Trophoblast cell (in vitro differentiated cells and primary cell): ENCODE results near the gene AHNAK2.
A peak's percentile ranks its signal among the peaks of the same experiment; 100 is the strongest.

Experiments
- DNase-seq, 2 donors: peaks; one replicate each; pipeline ENCODE4 v3.0.0-alpha.2; 2016
- H2AFZ ChIP-seq: 2 replicates; pipeline ENCODE4 v1.6.1; 2013; ENCODE audit warnings: low read length, moderate library complexity, mild to moderate bottlenecking; ENCODE audit not compliant: insufficient read depth, poor library complexity
- H2AK5ac ChIP-seq: 2 replicates; pipeline ENCODE4 v1.6.1; 2013; ENCODE audit warnings: mild to moderate bottlenecking, low read length
- H2BK120ac ChIP-seq: 2 replicates; pipeline ENCODE4 v1.6.1; 2013; ENCODE audit warnings: low read length, mild to moderate bottlenecking, moderate library complexity; ENCODE audit not compliant: insufficient read depth, poor library complexity
- H2BK12ac ChIP-seq: 2 replicates; pipeline ENCODE4 v1.6.1; 2013; ENCODE audit warnings: mild to moderate bottlenecking, low read length, moderate library complexity
- H2BK5ac ChIP-seq: 2 replicates; pipeline ENCODE4 v1.6.1; 2013; ENCODE audit warnings: low read length, low read depth, moderate library complexity, mild to moderate bottlenecking; ENCODE audit not compliant: poor library complexity
- H3K14ac ChIP-seq: 2 replicates; pipeline ENCODE4 v1.6.1; 2013; ENCODE audit warnings: mild to moderate bottlenecking, low read length
- H3K18ac ChIP-seq: 2 replicates; pipeline ENCODE4 v1.6.1; 2013; ENCODE audit warnings: mild to moderate bottlenecking, low read length
- H3K23ac ChIP-seq: 2 replicates; pipeline ENCODE4 v1.6.1; 2013; ENCODE audit warnings: low read length
- H3K27ac ChIP-seq: 2 replicates; pipeline ENCODE4 v1.5.1; 2013; ENCODE audit warnings: low read depth, mild to moderate bottlenecking, inconsistent platforms, low read length, moderate library complexity
- H3K27me3 ChIP-seq: 2 replicates; pipeline ENCODE4 v1.6.1; 2013; ENCODE audit warnings: inconsistent platforms, mild to moderate bottlenecking, low read length, moderate library complexity; ENCODE audit not compliant: insufficient read depth
- H3K36me3 ChIP-seq, 2 experiments: 1 replicate in 1 of 2; 2 replicates in 1 of 2; pipeline ENCODE4 v1.6.1; 2013; ENCODE audit warnings: low read length in 2 of 2, mild to moderate bottlenecking in 2 of 2, moderate library complexity in 1 of 2; ENCODE audit not compliant: insufficient read depth in 2 of 2, control insufficient read depth in 1 of 2
- H3K4ac ChIP-seq: 2 replicates; pipeline ENCODE4 v1.6.1; 2013; ENCODE audit warnings: low read depth, mild to moderate bottlenecking, low read length, moderate library complexity
- H3K4me1 ChIP-seq, 2 experiments: 1 replicate in 1 of 2; 2 replicates in 1 of 2; pipeline ENCODE4 v1.6.1; 2013; ENCODE audit warnings: low read length in 2 of 2, mild to moderate bottlenecking in 2 of 2, moderate library complexity in 1 of 2; ENCODE audit not compliant: insufficient read depth in 2 of 2, control insufficient read depth in 1 of 2
- H3K4me2 ChIP-seq: 2 replicates; pipeline ENCODE4 v1.6.1; 2013; ENCODE audit warnings: inconsistent platforms, mild to moderate bottlenecking, low read length, moderate library complexity
- H3K4me3 ChIP-seq: 2 replicates; pipeline ENCODE4 v1.5.1; 2013; ENCODE audit warnings: mild to moderate bottlenecking, low read depth, low read length, inconsistent platforms
- H3K79me1 ChIP-seq: one replicate; pipeline ENCODE4 v1.6.1; 2013; ENCODE audit warnings: low read length
- H3K79me2 ChIP-seq: 2 replicates; pipeline ENCODE4 v1.6.1; 2013; ENCODE audit warnings: low read length, mild to moderate bottlenecking; ENCODE audit not compliant: control insufficient read depth, insufficient read depth, poor library complexity
- H3K9ac ChIP-seq: 2 replicates; pipeline ENCODE4 v1.6.1; 2013; ENCODE audit warnings: mild to moderate bottlenecking, low read length
- H3K9me3 ChIP-seq: 2 replicates; pipeline ENCODE4 v1.6.1; 2013; ENCODE audit warnings: low read depth, mild to moderate bottlenecking, control low read depth, inconsistent platforms, low read length; ENCODE audit not compliant: insufficient read depth
- H4K12ac ChIP-seq: 2 replicates; pipeline ENCODE4 v1.6.1; 2013; ENCODE audit warnings: low read depth, mild to moderate bottlenecking, low read length, moderate library complexity
- H4K8ac ChIP-seq: 2 replicates; pipeline ENCODE4 v1.6.1; 2013; ENCODE audit warnings: low read depth, mild to moderate bottlenecking, low read length, moderate library complexity
- H4K91ac ChIP-seq: one replicate; pipeline ENCODE4 v1.6.1; 2013; ENCODE audit warnings: low read depth, mild to moderate bottlenecking, low read length, moderate library complexity
- WGBS: extraction: QIAGEN DNeasy Blood & Tissue Kit; methylation state at CpG from one replicate; pipeline ENCODE4 v1.1.7; 2013; ENCODE audit warnings: missing lambda C conversion rate; ENCODE audit not compliant: insufficient read length, insufficient coverage; ENCODE audit errors: extremely low coverage; 5-methylcytosine and 5-hydroxymethylcytosine counted together

AHNAK2 gene

DNA sequence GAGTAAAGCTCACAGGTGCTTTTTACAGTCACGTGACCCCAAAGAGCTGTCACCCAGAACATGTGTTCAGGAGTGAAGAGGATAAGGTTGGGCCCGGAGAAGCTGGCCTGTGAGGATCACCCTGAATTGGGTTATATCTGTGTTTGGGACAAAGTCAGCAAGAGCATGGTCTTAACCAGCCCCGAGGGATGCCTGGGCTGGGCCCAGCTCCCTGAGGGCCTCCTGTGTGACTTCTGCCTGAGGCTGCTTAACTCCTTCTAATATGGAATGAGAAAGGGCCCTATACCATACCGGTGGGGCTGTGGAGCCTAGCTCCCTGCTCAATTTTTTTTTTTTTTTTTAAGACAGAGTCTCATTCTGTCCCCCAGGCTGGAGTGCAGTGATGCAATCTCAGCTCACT, 40.2 kb upstream of the AHNAK2 start:
- Histone ChIP-seq H2AFZ (no peak overlapping the region), H3K18ac (no peak overlapping the region), H3K4me3 (no peak overlapping the region), H3K9ac (peak overlapping the region; percentile 57), H3K9me3 (peaks cover 2% of the 10 kb centered on the region), H2AK5ac (no peak overlapping the region), H3K36me3 (peaks cover 4 to 6% of the 10 kb centered on the region in 2 experiments), H2BK5ac (no peak overlapping the region), H3K4me1 (peaks cover 17 to 23% of the 10 kb centered on the region in 2 experiments), H3K27ac (no peak overlapping the region), H3K14ac (no peak overlapping the region), H4K8ac (no peak overlapping the region), H3K4ac (peak overlapping the region; percentile 48), H2BK120ac (no peak overlapping the region), H2BK12ac (no peak overlapping the region), H3K79me2 (peaks cover 46% of the 10 kb centered on the region), H4K91ac (no peak overlapping the region), H3K4me2 (no peak overlapping the region), H3K23ac (no peak overlapping the region), H3K27me3 (no peaks in the 10 kb centered on the region), H4K12ac (no peak overlapping the region), H3K79me1 (peaks cover 13% of the 10 kb centered on the region)
- peak; percentile 26 to 62 for DNase-seq
- no CpG with 5 or more reads among the region's 4 CpGs for WGBS

DNA sequence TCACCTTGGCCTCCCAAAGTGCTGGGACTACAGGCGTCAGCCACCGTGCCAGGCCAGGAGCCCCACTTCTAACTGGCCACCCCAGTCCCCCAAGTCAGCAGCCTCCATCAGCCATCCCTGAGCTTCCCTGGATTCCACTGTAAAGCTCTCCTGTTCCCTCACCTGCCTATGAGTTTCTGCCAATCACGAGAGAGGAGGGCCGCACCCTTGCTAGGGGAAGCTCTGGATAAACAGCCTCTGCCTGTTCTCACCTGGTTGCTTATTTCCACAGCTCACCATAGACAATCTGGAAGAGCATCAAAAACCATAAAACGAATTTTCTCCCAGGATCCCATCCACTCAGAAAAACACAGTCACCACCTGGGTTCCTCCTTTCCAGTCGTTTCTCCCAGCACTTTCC, 37.7 kb upstream of the AHNAK2 start:
- H3K4me3 ChIP-seq = no peak overlapping the region
- no peaks in the 10 kb centered on the region for H3K27me3 ChIP-seq
- H3K79me1 ChIP-seq = peaks cover 8% of the 10 kb centered on the region
- H2AFZ ChIP-seq = no peak overlapping the region
- H2AK5ac ChIP-seq = no peak overlapping the region
- H3K14ac ChIP-seq = no peak overlapping the region
- H4K8ac ChIP-seq = no peak overlapping the region
- peaks cover 51% of the 10 kb centered on the region for H3K79me2 ChIP-seq
- no peak overlapping the region for H3K4me2 ChIP-seq
- no peak overlapping the region for H3K27ac ChIP-seq
- peak overlapping the region; percentile 91 for H3K4ac ChIP-seq
- no CpG with 5 or more reads among the region's 6 CpGs for WGBS
- peaks cover 17 to 22% of the 10 kb centered on the region in 2 experiments for H3K36me3 ChIP-seq
- no peak overlapping the region for H3K9ac ChIP-seq
- H4K91ac ChIP-seq = no peak overlapping the region
- no peak for DNase-seq
- peaks cover 2% of the 10 kb centered on the region for H3K9me3 ChIP-seq
- peaks cover 14 to 21% of the 10 kb centered on the region in 2 experiments for H3K4me1 ChIP-seq
- no peak overlapping the region for H3K23ac ChIP-seq
- H2BK120ac ChIP-seq = no peak overlapping the region
- H2BK5ac ChIP-seq = no peak overlapping the region
- no peak overlapping the region for H4K12ac ChIP-seq
- H2BK12ac ChIP-seq = no peak overlapping the region
- no peak overlapping the region for H3K18ac ChIP-seq

DNA sequence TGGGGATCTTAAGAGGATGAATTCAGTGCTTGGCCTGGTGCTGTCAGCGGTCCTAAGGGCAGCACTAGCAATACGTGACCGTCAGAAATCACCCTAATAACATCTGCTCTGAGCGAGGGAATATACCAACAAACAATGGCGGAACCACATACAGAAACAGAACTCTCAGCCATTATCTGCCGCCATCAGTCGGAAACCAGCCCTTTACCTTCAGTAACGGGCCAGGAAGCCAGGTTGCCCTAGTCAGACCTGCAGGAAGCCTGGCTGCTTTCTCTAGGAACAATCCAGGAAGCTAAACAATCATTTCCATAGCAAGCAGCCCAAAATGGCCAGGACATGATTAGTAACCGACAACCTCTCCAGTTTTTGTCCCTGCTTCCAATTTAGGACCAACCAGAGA, 37.1 kb upstream of the AHNAK2 start:
- H3K36me3 ChIP-seq = peaks cover 20 to 24% of the 10 kb centered on the region in 2 experiments
- H3K18ac ChIP-seq = no peak overlapping the region
- peaks cover 2% of the 10 kb centered on the region for H3K79me1 ChIP-seq
- H3K27ac ChIP-seq = no peak overlapping the region
- no peak overlapping the region for H2BK5ac ChIP-seq
- H4K12ac ChIP-seq = no peak overlapping the region
- H2AFZ ChIP-seq = no peak overlapping the region
- no peak overlapping the region for H2BK120ac ChIP-seq
- no peak overlapping the region for H3K14ac ChIP-seq
- H3K4ac ChIP-seq = peak overlapping the region; percentile 95
- peaks cover 45% of the 10 kb centered on the region for H3K79me2 ChIP-seq
- peak overlapping the region; percentile 49 for H3K9ac ChIP-seq
- no peak overlapping the region for H3K23ac ChIP-seq
- H2BK12ac ChIP-seq = no peak overlapping the region
- no CpG with 5 or more reads among the region's 9 CpGs for WGBS
- H3K27me3 ChIP-seq = no peaks in the 10 kb centered on the region
- H3K4me1 ChIP-seq = peaks cover 14 to 21% of the 10 kb centered on the region in 2 experiments
- H3K4me2 ChIP-seq = no peak overlapping the region
- H3K9me3 ChIP-seq = peaks cover under 1% of the 10 kb centered on the region
- no peak overlapping the region for H2AK5ac ChIP-seq
- DNase-seq = no peak
- H4K91ac ChIP-seq = no peak overlapping the region
- no peak overlapping the region for H3K4me3 ChIP-seq
- no peak overlapping the region for H4K8ac ChIP-seq

DNA sequence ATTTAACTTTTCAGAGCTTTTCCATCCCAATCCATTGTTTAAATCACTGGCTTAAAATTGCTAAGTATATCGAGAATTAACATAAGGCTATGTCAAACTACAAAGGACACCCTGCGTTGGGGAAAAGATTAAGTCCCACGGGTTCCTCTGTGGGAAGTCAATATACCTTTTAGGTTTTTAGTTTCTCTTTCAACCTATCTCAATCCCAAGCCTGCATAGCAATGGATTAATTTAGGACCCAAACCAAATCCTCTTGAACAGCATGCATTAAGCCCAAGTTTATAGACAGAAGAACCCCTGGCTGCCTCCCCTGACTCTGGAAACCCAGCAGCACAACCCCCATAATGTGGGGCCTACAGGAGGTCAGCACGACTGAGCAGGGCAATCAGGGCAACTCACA, 36.5 kb upstream of the AHNAK2 start:
- Histone ChIP-seq H2BK12ac (no peak overlapping the region), H4K91ac (no peak overlapping the region), H4K8ac (no peak overlapping the region), H3K27ac (no peak overlapping the region), H2BK5ac (no peak overlapping the region), H2BK120ac (no peak overlapping the region), H3K4ac (peak overlapping the region; percentile 95), H3K9me3 (no peaks in the 10 kb centered on the region), H2AK5ac (no peak overlapping the region), H3K4me2 (no peak overlapping the region), H2AFZ (no peak overlapping the region), H3K14ac (no peak overlapping the region), H3K79me1 (no peaks in the 10 kb centered on the region), H3K23ac (no peak overlapping the region), H3K4me1 (peaks cover 14 to 17% of the 10 kb centered on the region in 2 experiments), H3K27me3 (no peaks in the 10 kb centered on the region), H3K79me2 (peaks cover 40% of the 10 kb centered on the region), H3K18ac (no peak overlapping the region), H3K4me3 (no peak overlapping the region), H3K9ac (no peak overlapping the region), H4K12ac (no peak overlapping the region), H3K36me3 (peaks cover 26 to 29% of the 10 kb centered on the region in 2 experiments)
- no CpG with 5 or more reads among the region's 4 CpGs for WGBS
- no peak for DNase-seq
